Measurements from ENCODE around the gene VAMP8.

The VAMP8 gene

GRCh38 chr2:85578243-85579180 is 1.1 kb downstream of the VAMP8 start:
- Histone ChIP-seq H2AFZ (ENCODE audit: low read length) (no peak overlapping the region), H3K36me3 (ENCODE audit: insufficient read depth, low read length) (peaks cover 41% of the 10 kb centered on the region), H3K9me2 (ENCODE audit: low read depth, low read length) (no peaks in the 10 kb centered on the region), H3K4me3 (ENCODE audit: low read depth, low read length, poor library complexity, severe bottlenecking) (peak overlapping the region; percentile 71), H3K9me3 (ENCODE audit: low read length) (no peaks in the 10 kb centered on the region), H3K79me2 (ENCODE audit: insufficient read depth, low read length) (no peaks in the 10 kb centered on the region), H3K9ac (ENCODE audit: low read length) (peak overlapping the region; percentile 73), H3K27ac (ENCODE audit: low read depth, low read length, poor library complexity, severe bottlenecking) (peak overlapping the region; percentile 60), H3K4me1 (ENCODE audit: insufficient read depth, low read length, severe bottlenecking) (peaks cover 27% of the 10 kb centered on the region), H3K4me2 (ENCODE audit: low read length) (peak overlapping the region; percentile 96), H3F3A (ENCODE audit: insufficient read depth, low read length) (no peaks in the 10 kb centered on the region), H4K20me1 (ENCODE audit: insufficient read depth, low read length) (no peaks in the 10 kb centered on the region), H3K27me3 (ENCODE audit: insufficient read depth, low read length) (no peaks in the 10 kb centered on the region)
- TF ChIP-seq EZH2 (IDR thresholded peaks at IDR 0.05; ENCODE audit: borderline replicate concordance, low read length) (no peak), CTCF (IDR thresholded peaks at IDR 0.05; ENCODE audit: low read length) (no peak)

GRCh38 chr2:85579266-85579935 is 2.0 kb downstream of the VAMP8 start:
- Histone ChIP-seq H3K4me3 (ENCODE audit: low read depth, low read length, poor library complexity, severe bottlenecking) (peak overlapping the region; percentile 71), H2AFZ (ENCODE audit: low read length) (no peak overlapping the region), H3K27ac (ENCODE audit: low read depth, low read length, poor library complexity, severe bottlenecking) (no peak overlapping the region), H3K36me3 (ENCODE audit: insufficient read depth, low read length) (peaks cover 47% of the 10 kb centered on the region), H3K4me1 (ENCODE audit: insufficient read depth, low read length, severe bottlenecking) (peaks cover 34% of the 10 kb centered on the region), H3K4me2 (ENCODE audit: low read length) (peak overlapping the region; percentile 96), H3K27me3 (ENCODE audit: insufficient read depth, low read length) (no peaks in the 10 kb centered on the region), H3F3A (ENCODE audit: insufficient read depth, low read length) (no peaks in the 10 kb centered on the region), H3K79me2 (ENCODE audit: insufficient read depth, low read length) (no peaks in the 10 kb centered on the region), H4K20me1 (ENCODE audit: insufficient read depth, low read length) (no peaks in the 10 kb centered on the region), H3K9me3 (ENCODE audit: low read length) (no peaks in the 10 kb centered on the region), H3K9ac (ENCODE audit: low read length) (peak overlapping the region; percentile 73), H3K9me2 (ENCODE audit: low read depth, low read length) (no peaks in the 10 kb centered on the region)
- TF ChIP-seq CTCF (IDR thresholded peaks at IDR 0.05; ENCODE audit: low read length) (no peak), EZH2 (IDR thresholded peaks at IDR 0.05; ENCODE audit: borderline replicate concordance, low read length) (no peak)

DNA sequence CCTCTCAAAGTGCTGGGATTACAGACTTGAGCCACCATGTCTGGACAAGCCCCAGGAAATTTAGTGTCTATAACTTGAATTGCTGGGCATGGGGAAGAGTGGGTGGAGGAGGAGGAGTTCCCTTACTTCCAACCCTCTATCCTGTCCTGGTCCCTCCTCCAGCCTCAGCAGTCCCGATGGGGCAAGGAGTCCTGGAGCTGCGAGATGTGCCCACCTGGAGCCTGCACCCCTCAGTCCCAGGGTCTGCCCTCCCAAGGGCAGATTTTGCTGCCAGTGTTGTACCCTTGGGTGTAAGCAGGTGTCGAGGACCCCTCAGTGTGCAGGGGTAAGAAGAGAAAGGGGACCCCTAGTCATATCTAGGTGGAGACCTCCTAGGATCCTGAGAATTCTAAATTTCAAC is 2.8 kb downstream of the VAMP8 start:
- Histone ChIP-seq H3K27ac (ENCODE audit: low read depth, low read length, poor library complexity, severe bottlenecking) (no peak overlapping the region), H3F3A (ENCODE audit: insufficient read depth, low read length) (no peaks in the 10 kb centered on the region), H3K4me2 (ENCODE audit: low read length) (no peak overlapping the region), H3K4me3 (ENCODE audit: low read depth, low read length, poor library complexity, severe bottlenecking) (no peak overlapping the region), H3K36me3 (ENCODE audit: insufficient read depth, low read length) (peaks cover 53% of the 10 kb centered on the region), H4K20me1 (ENCODE audit: insufficient read depth, low read length) (no peaks in the 10 kb centered on the region), H3K9me2 (ENCODE audit: low read depth, low read length) (no peaks in the 10 kb centered on the region), H3K79me2 (ENCODE audit: insufficient read depth, low read length) (no peaks in the 10 kb centered on the region), H2AFZ (ENCODE audit: low read length) (no peak overlapping the region), H3K9ac (ENCODE audit: low read length) (no peak overlapping the region), H3K4me1 (ENCODE audit: insufficient read depth, low read length, severe bottlenecking) (peaks cover 34% of the 10 kb centered on the region), H3K27me3 (ENCODE audit: insufficient read depth, low read length) (no peaks in the 10 kb centered on the region), H3K9me3 (ENCODE audit: low read length) (no peaks in the 10 kb centered on the region)
- no peak for TF ChIP-seq CTCF (IDR thresholded peaks at IDR 0.05; ENCODE audit: low read length)
- no peak for TF ChIP-seq EZH2 (IDR thresholded peaks at IDR 0.05; ENCODE audit: borderline replicate concordance, low read length)
